ENCODE results near the gene HCN4. TPM values are rescaled to one million over a fixed set of nuclear protein-coding genes. Genes with fewer than 3 reads are reported as not detected.

Gene HCN4
- total RNA-seq, 2 experiments from 2014 or later, result not detected

GRCh38 chr15:73369154-73369694 lies 466 bp upstream of the HCN4 start:
- H3K4me1 Mint-ChIP-seq (ENCODE audit: low read depth), result no peaks in the 10 kb centered on the region
- peaks cover 0 to 15% of the 10 kb centered on the region in 2 experiments for H3K9me3 ChIP-seq (ENCODE audit: control insufficient read depth in 1 of 2, insufficient read depth in 1 of 2, low read length in 2 of 2)
- H3K27ac Mint-ChIP-seq, result no peak overlapping the region
- H3K27ac ChIP-seq (ENCODE audit: low read depth in 1 of 2, low read length in 2 of 2), result no peak overlapping the region
- peaks cover 40 to 55% of the 10 kb centered on the region in 2 experiments for H3K27me3 ChIP-seq (ENCODE audit: control insufficient read depth in 1 of 2, insufficient read depth in 2 of 2, low read length in 2 of 2)
- ATAC-seq (ENCODE audit: poor library complexity) (no peak), DNase-seq (no peak)
- H3K36me3 Mint-ChIP-seq (ENCODE audit: low read depth), result no peaks in the 10 kb centered on the region
- no peaks in the 10 kb centered on the region for H3K9me3 Mint-ChIP-seq
- no peak for TF ChIP-seq CTCF (IDR thresholded peaks at IDR 0.05)
- H3K36me3 ChIP-seq (ENCODE audit: insufficient read depth, low read length), result no peaks in the 10 kb centered on the region
- intact Hi-C loops (cut with DNase I, micrococcal nuclease), result no loop called here
- H3K4me3 ChIP-seq (ENCODE audit: low read length), result no peak overlapping the region
- H3K4me3 Mint-ChIP-seq, result no peak overlapping the region
- no peaks in the 10 kb centered on the region for H3K4me1 ChIP-seq (ENCODE audit: insufficient read depth, low read length)
- CTCF ChIA-PET, result no interaction called here
- H3K27me3 Mint-ChIP-seq, result peaks cover 56% of the 10 kb centered on the region
- POLR2A ChIA-PET, result no interaction called here

- H3K9me3 Mint-ChIP-seq, result no peaks in the 10 kb centered on the region
- ChIA-PET CTCF (no interaction called here), POLR2A (no interaction called here)
- intact Hi-C loops (cut with DNase I, micrococcal nuclease), result no loop called here
- peaks cover 60% of the 10 kb centered on the region for H3K27me3 Mint-ChIP-seq
- H3K36me3 Mint-ChIP-seq (ENCODE audit: low read depth), result no peaks in the 10 kb centered on the region
- no peak for TF ChIP-seq CTCF (IDR thresholded peaks at IDR 0.05)
- H3K4me1 Mint-ChIP-seq (ENCODE audit: low read depth), result no peaks in the 10 kb centered on the region
- DNase-seq (no peak), ATAC-seq (ENCODE audit: poor library complexity) (no peak)
- no peak overlapping the region for H3K4me3 Mint-ChIP-seq
- H3K27ac Mint-ChIP-seq, result no peak overlapping the region
- Histone ChIP-seq H3K4me1 (ENCODE audit: insufficient read depth, low read length) (no peaks in the 10 kb centered on the region), H3K9me3 (ENCODE audit: control insufficient read depth in 1 of 2, insufficient read depth in 1 of 2, low read length in 2 of 2) (peaks cover 0 to 15% of the 10 kb centered on the region in 2 experiments), H3K36me3 (ENCODE audit: insufficient read depth, low read length) (no peaks in the 10 kb centered on the region), H3K27me3 (ENCODE audit: control insufficient read depth in 1 of 2, insufficient read depth in 2 of 2, low read length in 2 of 2) (peaks cover 40 to 54% of the 10 kb centered on the region in 2 experiments), H3K4me3 (ENCODE audit: low read length) (no peak overlapping the region), H3K27ac (ENCODE audit: low read depth in 1 of 2, low read length in 2 of 2) (no peak overlapping the region)
Observed at GRCh38 chr15:73367624-73368300, 996 bp downstream of the HCN4 start.

- Histone ChIP-seq H3K9me3 (ENCODE audit: control insufficient read depth in 1 of 2, insufficient read depth in 1 of 2, low read length in 2 of 2) (peaks cover 0 to 15% of the 10 kb centered on the region in 2 experiments), H3K4me1 (ENCODE audit: insufficient read depth, low read length) (no peaks in the 10 kb centered on the region), H3K36me3 (ENCODE audit: insufficient read depth, low read length) (no peaks in the 10 kb centered on the region), H3K4me3 (ENCODE audit: low read length) (no peak overlapping the region), H3K27ac (ENCODE audit: low read depth in 1 of 2, low read length in 2 of 2) (no peak overlapping the region), H3K27me3 (ENCODE audit: control insufficient read depth in 1 of 2, insufficient read depth in 2 of 2, low read length in 2 of 2) (peaks cover 40 to 49% of the 10 kb centered on the region in 2 experiments)
- intact Hi-C loops (cut with DNase I, micrococcal nuclease), result no loop called here
- no peak for TF ChIP-seq CTCF (IDR thresholded peaks at IDR 0.05)
- no peak overlapping the region for H3K4me3 Mint-ChIP-seq
- H3K27ac Mint-ChIP-seq, result no peak overlapping the region
- H3K27me3 Mint-ChIP-seq, result peaks cover 66% of the 10 kb centered on the region
- no peaks in the 10 kb centered on the region for H3K36me3 Mint-ChIP-seq (ENCODE audit: low read depth)
- H3K9me3 Mint-ChIP-seq, result no peaks in the 10 kb centered on the region
- ATAC-seq (ENCODE audit: poor library complexity) (no peak), DNase-seq (no peak)
- POLR2A ChIA-PET, result no interaction called here
- CTCF ChIA-PET, result no interaction called here
- H3K4me1 Mint-ChIP-seq (ENCODE audit: low read depth), result no peaks in the 10 kb centered on the region
Observed at GRCh38 chr15:73366766-73367623, 1.8 kb downstream of the HCN4 start.
